H1 (cell line): ENCODE data around the gene SPRR3. TPM values are rescaled to one million over a fixed set of nuclear protein-coding genes. Genes with fewer than 3 reads are reported as not detected.

Experiments used
- CBX8 ChIP-seq: fragments of 300-800, 300-1000 bp; sonication (generic); IDR thresholded peaks from 2 replicates; pipeline ENCODE4 v1.7.1; 2016; ENCODE audit warnings: low read depth, low read length, borderline replicate concordance
- CHD7 ChIP-seq: fragments of 300-600 bp; sonication (generic); IDR thresholded peaks from 2 replicates; pipeline ENCODE4 v1.7.1; 2012; ENCODE audit warnings: low read length, moderate library complexity, mild to moderate bottlenecking, inconsistent platforms; ENCODE audit not compliant: insufficient replicate concordance
- CTCF ChIP-seq, 3 experiments: IDR thresholded peaks; 1 replicate in 2 of 3; 2 replicates in 1 of 3; pipeline versions ENCODE4 v1.5.1 to v1.6.1; 2011; ENCODE audit warnings: low read length in 3 of 3, mild to moderate bottlenecking in 3 of 3, inconsistent platforms in 2 of 3, low read depth in 1 of 3, moderate library complexity in 1 of 3; ENCODE audit not compliant: insufficient read depth in 1 of 3; ENCODE audit errors: control extremely low read depth in 1 of 3
- MAFK ChIP-seq: IDR thresholded peaks from 2 replicates; pipeline ENCODE4 v1.6.1; 2012; ENCODE audit warnings: low read depth, mild to moderate bottlenecking, improper control_type of control experiment, low read length
- RAD21 ChIP-seq, 2 experiments: IDR thresholded peaks in 1 of 2; conservative IDR thresholded peaks in 1 of 2; 2 replicates each; pipeline ENCODE4 v1.6.1; 2011; ENCODE audit warnings: low read depth in 2 of 2, low read length in 2 of 2, improper control_type of control experiment in 1 of 2, inconsistent platforms in 1 of 2, mild to moderate bottlenecking in 1 of 2, moderate library complexity in 1 of 2
- SUZ12 ChIP-seq: fragments of 200-600 bp; sonication (generic); IDR thresholded peaks from 2 replicates; pipeline ENCODE4 v1.6.1; 2012; ENCODE audit warnings: mild to moderate bottlenecking, inconsistent platforms, low read length, moderate library complexity, mixed read lengths
- TAF7 ChIP-seq: optimal IDR thresholded peaks from 2 replicates; pipeline ENCODE3; 2011; ENCODE audit warnings: low read depth, mild to moderate bottlenecking, inconsistent platforms, low read length, moderate library complexity, borderline replicate concordance
- polyA plus RNA-seq, 7 experiments: library from polyadenylated mRNA; depleted of rRNA in 3 of 7; stranded (reverse) in 5 of 7; unstranded in 2 of 7; fragments of >200 nt in 5 of 7; fragments of 200-250 nt in 2 of 7; gene quantifications; 1 replicate in 5 of 7; 2 replicates in 1 of 7; 4 replicates in 1 of 7; pipeline versions ENCODE4 v1.2.1 to v1.2.3, GENCODE V29; 2011 to 2013; ENCODE audit warnings: missing spikeins in 2 of 7, mixed read lengths in 2 of 7
- total RNA-seq: library from RNA; stranded (reverse); fragmentation: NEBNext Ultra II Directional; extraction: Animal tissue kit (Norgen Biotek cat#: 25700); gene quantifications from 2 replicates; pipeline ENCODE4 v1.2.1, GENCODE V29; 2021

The SPRR3 gene
- total and polyA plus RNA-seq, 2 of the 8 experiments (the other 6 are each of a cell fraction or from before 2014, with no cell fraction given): not detected

- TF ChIP-seq CHD7: no peak
- TF ChIP-seq MAFK: no peak
- no peak for TF ChIP-seq SUZ12
- TF ChIP-seq TAF7: no peak
- no peak for TF ChIP-seq CBX8
- TF ChIP-seq RAD21 (IDR thresholded peaks at IDR 0.05 in 1 of 2, conservative IDR thresholded peaks at IDR 0.05 in 1 of 2; ENCODE audit: low read depth in 2 of 2, low read length in 2 of 2): no peak
- TF ChIP-seq CTCF (IDR thresholded peaks at IDR 0.05; ENCODE audit: control extremely low read depth in 1 of 3, insufficient read depth in 1 of 3, low read depth in 1 of 3, low read length in 3 of 3): no peak
Measured at GRCh38 chr1:152977614-152978013, 23.9 kb upstream of the SPRR3 start (continued).
